BJ (cell line): ENCODE measurements around the gene HLF. TPM values are rescaled to one million over a fixed set of nuclear protein-coding genes. Genes with fewer than 3 reads are reported as not detected.

Experiments
- CTCF ChIA-PET: fragments of 350-600 bp; formaldehyde crosslinking; extraction: SDS; loops from one replicate; lab custom pipeline; 2021; ENCODE audit warnings: antibody characterized with exemption, inconsistent platforms; lab: Yijun Ruan, JAX
- POLR2A ChIA-PET: fragments of 300-600 bp; sonication (Branson Sonifier 250); formaldehyde crosslinking; extraction: SDS; loops from one replicate; lab custom pipeline; 2021; ENCODE audit warnings: antibody characterized with exemption; lab: Charles Lee
- DNase-seq: peaks from one replicate; pipeline ENCODE4 v3.0.0-alpha.2; 2011; ENCODE audit warnings: low read depth
- H3K27me3 ChIP-seq: 2 replicates; pipeline ENCODE4 v1.6.0; 2011; ENCODE audit warnings: low read length; ENCODE audit not compliant: control insufficient read depth, insufficient read depth
- H3K36me3 ChIP-seq: 2 replicates; pipeline ENCODE4 v1.5.1; 2011; ENCODE audit warnings: low read length; ENCODE audit not compliant: control insufficient read depth, insufficient read depth
- H3K4me3 ChIP-seq: 2 replicates; pipeline ENCODE4 v1.5.1; 2011; ENCODE audit warnings: low read depth, mild to moderate bottlenecking, control low read depth, low read length
- polyA plus RNA-seq: library from polyadenylated mRNA; depleted of rRNA; stranded (reverse); fragments of >200 nt; gene quantifications from 2 replicates; pipeline ENCODE4 v1.2.3, GENCODE V29; 2011
- TF ChIP-seq, protein P1 (sequence below): IDR thresholded peaks from 2 replicates; pipeline ENCODE4 v1.5.1; 2011; ENCODE audit warnings: low read depth, mild to moderate bottlenecking, control low read depth, inconsistent platforms, low read length, moderate library complexity; ENCODE audit not compliant: insufficient read depth

Gene HLF
- polyA plus RNA-seq, 1 experiment: not detected

DNA sequence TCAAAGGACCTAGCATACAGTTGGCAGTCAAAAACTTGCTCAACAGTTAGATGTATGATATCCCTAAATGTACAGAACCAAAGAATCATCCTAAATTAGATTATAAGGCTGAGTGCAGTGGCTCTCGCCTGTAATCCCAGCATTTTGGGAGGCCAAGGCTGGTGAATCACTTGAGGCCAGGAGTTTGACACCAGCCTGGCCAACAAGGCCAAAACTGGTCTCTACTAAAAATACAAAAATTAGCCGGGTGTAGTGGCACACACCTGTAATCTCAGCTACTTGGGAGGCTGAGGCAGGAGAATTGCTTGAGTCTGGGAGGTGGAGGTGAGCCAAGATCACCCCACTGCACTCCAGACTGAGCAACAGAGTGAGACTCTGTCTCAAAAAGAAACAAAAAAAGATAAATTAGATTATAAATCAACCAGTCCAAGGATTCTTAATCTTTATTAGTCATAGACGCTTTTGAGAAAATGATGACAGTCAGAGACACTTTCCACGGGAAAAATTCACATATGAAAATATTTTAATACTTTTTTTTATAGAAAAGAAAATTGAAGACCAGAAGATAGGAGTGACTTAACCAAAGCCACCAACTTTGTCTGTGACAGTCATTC lies 79.2 kb downstream of the HLF start:
- no peak overlapping the region for H3K4me3 ChIP-seq
- TF ChIP-seq, protein P1, sequence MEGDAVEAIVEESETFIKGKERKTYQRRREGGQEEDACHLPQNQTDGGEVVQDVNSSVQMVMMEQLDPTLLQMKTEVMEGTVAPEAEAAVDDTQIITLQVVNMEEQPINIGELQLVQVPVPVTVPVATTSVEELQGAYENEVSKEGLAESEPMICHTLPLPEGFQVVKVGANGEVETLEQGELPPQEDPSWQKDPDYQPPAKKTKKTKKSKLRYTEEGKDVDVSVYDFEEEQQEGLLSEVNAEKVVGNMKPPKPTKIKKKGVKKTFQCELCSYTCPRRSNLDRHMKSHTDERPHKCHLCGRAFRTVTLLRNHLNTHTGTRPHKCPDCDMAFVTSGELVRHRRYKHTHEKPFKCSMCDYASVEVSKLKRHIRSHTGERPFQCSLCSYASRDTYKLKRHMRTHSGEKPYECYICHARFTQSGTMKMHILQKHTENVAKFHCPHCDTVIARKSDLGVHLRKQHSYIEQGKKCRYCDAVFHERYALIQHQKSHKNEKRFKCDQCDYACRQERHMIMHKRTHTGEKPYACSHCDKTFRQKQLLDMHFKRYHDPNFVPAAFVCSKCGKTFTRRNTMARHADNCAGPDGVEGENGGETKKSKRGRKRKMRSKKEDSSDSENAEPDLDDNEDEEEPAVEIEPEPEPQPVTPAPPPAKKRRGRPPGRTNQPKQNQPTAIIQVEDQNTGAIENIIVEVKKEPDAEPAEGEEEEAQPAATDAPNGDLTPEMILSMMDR: no peak
- DNase-seq: no peak
- no peaks in the 10 kb centered on the region for H3K36me3 ChIP-seq
- 0 out of 2 replicates have a peak, but pooled peaks cover 2% of the 10 kb centered on the region for H3K27me3 ChIP-seq
- CTCF ChIA-PET: interaction anchor here (1.0 kb wide), 1 partner anchor 13 kb away, joined by 4 read pairs; no protein-coding TSS in a partner anchor
- POLR2A ChIA-PET: no interaction called here

DNA sequence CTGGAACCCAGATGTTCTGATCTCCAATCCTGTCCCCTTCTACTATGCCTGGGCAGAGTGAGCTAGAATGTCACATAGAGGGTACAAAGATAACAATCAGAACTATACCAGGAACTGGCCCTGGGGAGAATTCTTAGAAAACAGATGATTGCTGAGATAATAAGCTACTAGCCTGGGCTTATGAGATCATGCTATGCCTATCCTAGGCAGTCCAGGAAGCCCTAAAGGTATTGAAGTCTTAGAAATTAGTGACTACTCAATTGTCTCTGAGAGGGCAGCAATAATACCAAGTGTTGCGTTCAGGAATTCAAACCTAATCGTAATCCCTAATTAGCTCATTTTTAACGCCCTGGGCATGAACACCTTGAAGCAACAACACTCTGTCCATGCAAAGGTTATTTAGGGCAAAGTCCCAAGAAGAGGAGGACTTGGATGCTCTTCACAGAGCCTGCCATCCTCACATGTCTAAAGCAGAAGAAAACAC lies 79.8 kb downstream of the HLF start:
- ChIA-PET CTCF (interaction anchor here (0.5 to 1.0 kb wide), 2 partner anchors 12 to 390 kb away, joined by 3 to 4 read pairs; no protein-coding TSS in a partner anchor), POLR2A (no interaction called here)
- no peaks in the 10 kb centered on the region for H3K27me3 ChIP-seq
- DNase-seq: no peak
- no peak overlapping the region for H3K4me3 ChIP-seq
- TF ChIP-seq, protein P1: no peak
- H3K36me3 ChIP-seq: no peaks in the 10 kb centered on the region

DNA sequence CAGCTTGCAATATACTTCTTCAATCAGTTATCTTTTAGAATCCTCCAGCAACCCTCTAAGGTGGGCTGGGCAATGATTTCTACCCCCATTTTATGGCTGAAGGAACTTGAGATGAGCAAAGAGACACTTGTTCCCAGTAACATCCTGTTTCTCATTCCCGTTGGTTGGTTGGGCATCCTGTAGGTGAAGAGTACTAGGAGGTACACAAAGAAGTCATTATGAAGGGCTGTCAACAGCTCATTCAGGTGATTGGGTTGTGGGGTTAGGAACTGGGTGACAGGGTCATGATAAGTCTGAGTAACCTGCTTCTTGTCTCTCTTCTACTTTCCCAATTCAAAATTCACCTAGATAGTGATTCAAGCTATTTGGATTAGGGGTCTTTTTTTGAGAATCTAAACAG lies 80.4 kb downstream of the HLF start:
- Histone ChIP-seq H3K36me3 (no peaks in the 10 kb centered on the region), H3K27me3 (no peaks in the 10 kb centered on the region), H3K4me3 (no peak overlapping the region)
- TF ChIP-seq, protein P1: no peak
- POLR2A ChIA-PET: no interaction called here
- no peak for DNase-seq
- CTCF ChIA-PET: interaction anchor here (1.0 to 1.2 kb wide), 2 partner anchors 11 to 352 kb away, joined by 3 to 4 read pairs; no protein-coding TSS in a partner anchor

DNA sequence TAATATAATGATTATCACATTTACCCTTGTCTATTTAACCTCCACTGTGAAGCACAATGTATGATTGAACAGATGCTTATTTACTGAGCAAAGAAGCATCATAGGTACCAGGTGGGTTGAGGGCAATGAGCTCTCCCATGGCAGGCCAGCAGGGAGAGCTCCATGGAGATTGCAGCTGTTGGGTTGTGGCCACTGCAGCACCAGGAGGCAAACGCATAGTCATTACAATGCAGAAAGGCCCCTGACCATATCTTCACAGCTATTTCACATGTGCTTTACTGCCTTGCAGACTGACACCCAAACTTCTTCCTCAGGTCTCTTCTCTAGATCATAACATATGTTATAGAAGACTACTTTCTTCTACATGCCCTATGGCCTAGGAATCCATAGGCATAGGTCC lies 81.9 kb downstream of the HLF start:
- ChIA-PET CTCF (interaction anchor here (1.0 to 4.3 kb wide), 5 partner anchors 13 to 353 kb away, joined by 3 to 64 read pairs (median 19); no protein-coding TSS in a partner anchor), POLR2A (no interaction called here)
- TF ChIP-seq, protein P1: no peak
- H3K36me3 ChIP-seq: no peaks in the 10 kb centered on the region
- no peaks in the 10 kb centered on the region for H3K27me3 ChIP-seq
- DNase-seq: no peak
- H3K4me3 ChIP-seq: no peak overlapping the region

DNA sequence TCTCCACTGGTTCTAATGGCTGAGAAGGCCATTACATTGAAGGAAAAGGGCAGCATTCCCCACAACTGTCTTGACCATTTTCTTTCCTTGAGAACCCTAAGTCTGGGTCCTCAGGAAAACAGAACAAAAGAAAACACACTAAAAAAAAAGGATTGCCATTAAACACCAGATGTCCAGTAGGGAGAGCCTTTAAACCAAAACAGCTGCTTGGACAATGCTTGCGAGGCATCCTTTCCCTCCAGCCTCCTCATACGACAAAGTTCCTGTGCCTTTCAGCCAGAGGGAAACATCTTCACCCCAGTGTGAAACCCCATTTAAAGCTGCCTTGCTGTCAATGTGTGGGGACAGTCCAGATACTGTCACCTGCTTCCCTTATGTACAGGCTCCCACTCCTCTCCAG lies 82.6 kb downstream of the HLF start:
- Histone ChIP-seq H3K4me3 (no peak overlapping the region), H3K27me3 (no peaks in the 10 kb centered on the region), H3K36me3 (no peaks in the 10 kb centered on the region)
- DNase-seq: no peak
- POLR2A ChIA-PET: no interaction called here
- CTCF ChIA-PET: interaction anchor here (1.0 to 4.3 kb wide), 13 partner anchors 9 to 363 kb away, joined by 3 to 64 read pairs (median 5); partner anchors contain the start of gene SMIM36
- TF ChIP-seq, protein P1: no peak
